WERI-Rb-1 (cell line): ENCODE data around the gene KRT2.

Source experiments
- DNase-seq: peaks from one replicate; pipeline ENCODE4 v3.0.0-alpha.2; 2020
- H3K27ac ChIP-seq: fragments of 250-450 bp; sonication (Bioruptor Pico); 2 replicates; pipeline ENCODE4 v1.5.1; 2020; ENCODE audit warnings: mild to moderate bottlenecking, moderate library complexity
- H3K27me3 ChIP-seq: fragments of 250-450 bp; sonication (Bioruptor Pico); 2 replicates; pipeline ENCODE4 v1.5.1; 2021; ENCODE audit warnings: mild to moderate bottlenecking, low read depth, moderate library complexity; ENCODE audit not compliant: insufficient read depth, severe bottlenecking
- H3K36me3 ChIP-seq: fragments of 250-450 bp; sonication (Bioruptor Pico); 2 replicates; pipeline ENCODE4 v1.5.1; 2020; ENCODE audit warnings: mild to moderate bottlenecking, moderate library complexity
- H3K4me3 ChIP-seq: 2 replicates; pipeline ENCODE4 v1.5.1; 2011; ENCODE audit warnings: low read depth, mild to moderate bottlenecking, control low read depth, low read length
- H3K9me3 ChIP-seq: fragments of 250-450 bp; sonication (Bioruptor Pico); 2 replicates; pipeline ENCODE4 v1.5.1; 2021; ENCODE audit warnings: mild to moderate bottlenecking, moderate library complexity; ENCODE audit not compliant: severe bottlenecking
- CTCF ChIP-seq: IDR thresholded peaks from 2 replicates; pipeline ENCODE4 v1.5.1; 2011; ENCODE audit warnings: low read depth, mild to moderate bottlenecking, control low read depth, inconsistent platforms, low read length

The KRT2 gene

DNA sequence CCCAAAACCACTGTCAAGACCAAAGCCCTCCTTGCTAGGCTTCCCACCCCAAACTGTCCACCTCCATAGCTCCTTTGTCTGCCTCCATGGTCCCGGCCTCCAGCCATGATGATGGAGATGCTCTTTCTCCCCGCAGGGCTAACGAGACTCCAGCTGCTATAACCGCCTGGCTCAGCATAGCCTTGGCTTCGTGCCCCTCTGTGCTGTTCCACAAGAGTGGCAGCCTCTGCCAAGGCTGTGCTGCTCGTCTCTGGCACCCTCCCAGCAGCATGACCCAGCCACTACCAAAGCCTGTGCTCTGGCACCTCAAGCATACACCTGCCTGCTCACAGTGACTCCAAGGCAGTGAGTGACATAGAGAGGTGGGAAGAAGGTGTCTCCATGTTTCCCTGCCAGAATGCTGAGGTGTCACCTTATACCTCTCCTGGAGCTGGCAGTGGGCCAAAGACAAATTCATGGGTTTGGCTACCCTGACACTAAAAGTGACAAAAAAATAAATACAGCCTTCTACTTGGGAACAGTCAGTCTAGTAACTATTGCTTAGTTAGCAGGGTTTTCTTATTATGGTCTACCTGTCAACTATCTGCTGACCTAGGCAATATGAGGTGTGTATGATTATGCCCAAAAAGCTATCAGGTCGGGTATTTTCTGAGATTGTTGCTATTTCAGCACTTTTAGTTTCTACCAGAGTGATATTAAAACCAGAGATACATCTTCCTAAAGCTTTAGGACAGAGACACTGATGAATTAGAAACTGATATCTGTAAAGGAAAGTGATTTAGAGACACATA is 17.6 kb downstream of the KRT2 start:
- H3K27ac ChIP-seq = no peak overlapping the region
- H3K27me3 ChIP-seq = peaks cover 78% of the 10 kb centered on the region
- no peak for DNase-seq
- H3K4me3 ChIP-seq = no peak overlapping the region
- H3K36me3 ChIP-seq = no peaks in the 10 kb centered on the region
- TF ChIP-seq CTCF = no peak
- no peaks in the 10 kb centered on the region for H3K9me3 ChIP-seq

DNA sequence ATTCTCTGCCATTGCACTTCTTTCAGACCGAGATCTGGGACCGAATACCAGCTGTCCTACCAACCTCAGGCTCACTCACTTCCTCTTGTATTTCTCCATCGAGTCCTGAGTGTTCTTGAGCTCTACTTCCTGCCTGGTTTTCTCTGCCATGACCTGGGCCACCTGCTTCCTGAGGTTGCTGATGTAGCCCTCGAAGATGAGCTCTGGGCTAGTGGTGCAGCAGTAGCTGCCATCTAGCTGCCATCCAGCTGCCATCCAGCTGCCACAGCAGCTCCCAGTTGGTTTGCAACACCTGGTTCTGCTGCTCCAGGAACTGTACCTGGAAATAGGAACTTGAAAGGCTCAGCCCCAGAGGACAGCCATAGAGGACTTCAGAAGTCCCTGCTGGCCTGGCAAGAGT is 18.6 kb downstream of the KRT2 start:
- Histone ChIP-seq H3K27ac (no peak overlapping the region), H3K9me3 (no peaks in the 10 kb centered on the region), H3K36me3 (no peaks in the 10 kb centered on the region), H3K27me3 (peaks cover 78% of the 10 kb centered on the region), H3K4me3 (no peak overlapping the region)
- DNase-seq = no peak
- TF ChIP-seq CTCF = no peak

- Histone ChIP-seq H3K36me3 (no peaks in the 10 kb centered on the region), H3K27ac (no peak overlapping the region), H3K4me3 (no peak overlapping the region), H3K27me3 (peaks cover 80% of the 10 kb centered on the region), H3K9me3 (no peaks in the 10 kb centered on the region)
- no peak for TF ChIP-seq CTCF
- no peak for DNase-seq
Measured at GRCh38 chr12:52632656-52633055, 19.4 kb downstream of the KRT2 start.

- Histone ChIP-seq H3K4me3 (no peak overlapping the region), H3K27me3 (peaks cover 78% of the 10 kb centered on the region), H3K36me3 (no peaks in the 10 kb centered on the region), H3K27ac (no peak overlapping the region), H3K9me3 (no peaks in the 10 kb centered on the region)
- no peak for DNase-seq
- TF ChIP-seq CTCF = no peak
Measured at GRCh38 chr12:52631676-52632459, 20.1 kb downstream of the KRT2 start.

DNA sequence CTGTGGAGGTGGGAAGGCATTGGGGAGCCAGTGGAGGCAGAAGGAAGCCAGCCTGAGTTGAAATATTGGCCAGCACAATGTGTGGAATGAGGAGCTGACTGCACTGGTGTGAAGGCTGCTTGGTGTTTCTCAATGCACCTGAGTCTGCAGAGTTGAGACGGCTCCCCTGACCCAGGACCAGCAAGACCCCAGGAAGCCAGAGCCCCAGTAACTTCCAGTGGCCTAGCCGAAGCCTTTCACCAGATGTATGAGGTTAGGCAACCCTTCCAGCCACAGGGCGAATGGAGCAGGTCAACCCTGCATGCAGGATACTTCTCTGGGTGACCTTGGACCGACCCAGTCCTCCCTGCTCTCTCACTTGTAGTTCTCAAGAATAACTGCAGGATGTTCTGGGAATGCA is 20.7 kb downstream of the KRT2 start:
- H3K4me3 ChIP-seq = no peak overlapping the region
- H3K27me3 ChIP-seq = peaks cover 77% of the 10 kb centered on the region
- no peak for TF ChIP-seq CTCF
- H3K9me3 ChIP-seq = no peaks in the 10 kb centered on the region
- no peaks in the 10 kb centered on the region for H3K36me3 ChIP-seq
- no peak for DNase-seq
- H3K27ac ChIP-seq = no peak overlapping the region
